ENCODE data around the gene RNF225.

Gene RNF225

GRCh38 chr19:58406818-58407657, 11.6 kb downstream of the RNF225 start:
- H3K9me3 ChIP-seq (ENCODE audit: control insufficient read depth, low read length), result no peaks in the 10 kb centered on the region
- peaks cover 21% of the 10 kb centered on the region for H3K4me1 ChIP-seq (ENCODE audit: control insufficient read depth, insufficient read depth, low read length)
- no peaks in the 10 kb centered on the region for H3K27me3 ChIP-seq (replicated peaks; ENCODE audit: control insufficient read depth, insufficient read depth, low read length)
- no peaks in the 10 kb centered on the region for H3K36me3 ChIP-seq (ENCODE audit: control insufficient read depth, insufficient read depth, low read length, severe bottlenecking)
- peak; percentile 44 for DNase-seq (ENCODE audit: low read depth)
- H3K9ac ChIP-seq (ENCODE audit: low read length), result peak overlapping the region; percentile 92
- peak overlapping the region; percentile 88 for H3K4me3 ChIP-seq (ENCODE audit: low read length)

- no peaks in the 10 kb centered on the region for H3K9me3 ChIP-seq (ENCODE audit: control insufficient read depth, low read length)
- H3K4me3 ChIP-seq (ENCODE audit: low read length), result peak overlapping the region; percentile 88
- H3K36me3 ChIP-seq (ENCODE audit: control insufficient read depth, insufficient read depth, low read length, severe bottlenecking), result no peaks in the 10 kb centered on the region
- peak overlapping the region; percentile 92 for H3K9ac ChIP-seq (ENCODE audit: low read length)
- DNase-seq (ENCODE audit: low read depth), result peak; percentile 25
- H3K4me1 ChIP-seq (ENCODE audit: control insufficient read depth, insufficient read depth, low read length), result peaks cover 18% of the 10 kb centered on the region
- no peaks in the 10 kb centered on the region for H3K27me3 ChIP-seq (replicated peaks; ENCODE audit: control insufficient read depth, insufficient read depth, low read length)
These were observed 12.2 kb downstream of the RNF225 start for GRCh38 chr19:58407658-58408151.

- H3K4me1 ChIP-seq (ENCODE audit: control insufficient read depth, insufficient read depth, low read length), result peaks cover 18% of the 10 kb centered on the region
- peak within 1 kb of the TSS; percentile 88 for H3K4me3 ChIP-seq (ENCODE audit: low read length)
- H3K27me3 ChIP-seq (replicated peaks; ENCODE audit: control insufficient read depth, insufficient read depth, low read length), result no peaks in the 10 kb centered on the region
- peak; percentile 98 for DNase-seq (ENCODE audit: low read depth)
- peak within 1 kb of the TSS; percentile 92 for H3K9ac ChIP-seq (ENCODE audit: low read length)
- H3K36me3 ChIP-seq (ENCODE audit: control insufficient read depth, insufficient read depth, low read length, severe bottlenecking), result no peaks in the 10 kb centered on the region
- H3K9me3 ChIP-seq (ENCODE audit: control insufficient read depth, low read length), result no peaks in the 10 kb centered on the region
These were observed 12.9 kb downstream of the RNF225 start, which contains the start of gene ZNF584 for GRCh38 chr19:58408152-58409009. ZNF584 (plus strand) TSS chr19:58408649; CDS start chr19:58409148, 499 bp downstream.

- peak overlapping the region; percentile 92 for H3K9ac ChIP-seq (ENCODE audit: low read length)
- no peaks in the 10 kb centered on the region for H3K27me3 ChIP-seq (replicated peaks; ENCODE audit: control insufficient read depth, insufficient read depth, low read length)
- peak; percentile 58 for DNase-seq (ENCODE audit: low read depth)
- H3K36me3 ChIP-seq (ENCODE audit: control insufficient read depth, insufficient read depth, low read length, severe bottlenecking), result no peaks in the 10 kb centered on the region
- H3K9me3 ChIP-seq (ENCODE audit: control insufficient read depth, low read length), result no peaks in the 10 kb centered on the region
- peaks cover 18% of the 10 kb centered on the region for H3K4me1 ChIP-seq (ENCODE audit: control insufficient read depth, insufficient read depth, low read length)
- H3K4me3 ChIP-seq (ENCODE audit: low read length), result peak overlapping the region; percentile 88
These were observed 13.7 kb downstream of the RNF225 start for GRCh38 chr19:58409010-58409790.

GRCh38 chr19:58416604-58417003, 21.1 kb downstream of the RNF225 start:
- H3K9me3 ChIP-seq (ENCODE audit: control insufficient read depth, low read length), result peaks cover 6% of the 10 kb centered on the region
- H3K27me3 ChIP-seq (replicated peaks; ENCODE audit: control insufficient read depth, insufficient read depth, low read length), result no peaks in the 10 kb centered on the region
- peaks cover 49% of the 10 kb centered on the region for H3K36me3 ChIP-seq (ENCODE audit: control insufficient read depth, insufficient read depth, low read length, severe bottlenecking)
- H3K4me3 ChIP-seq (ENCODE audit: low read length), result no peak overlapping the region
- no peak for DNase-seq (ENCODE audit: low read depth)
- peaks cover 5% of the 10 kb centered on the region for H3K4me1 ChIP-seq (ENCODE audit: control insufficient read depth, insufficient read depth, low read length)
- H3K9ac ChIP-seq (ENCODE audit: low read length), result no peak overlapping the region

GRCh38 chr19:58417071-58417470, 21.6 kb downstream of the RNF225 start:
- H3K4me1 ChIP-seq (ENCODE audit: control insufficient read depth, insufficient read depth, low read length), result peaks cover 5% of the 10 kb centered on the region
- H3K4me3 ChIP-seq (ENCODE audit: low read length), result no peak overlapping the region
- no peak for DNase-seq (ENCODE audit: low read depth)
- H3K9me3 ChIP-seq (ENCODE audit: control insufficient read depth, low read length), result peaks cover 6% of the 10 kb centered on the region
- H3K9ac ChIP-seq (ENCODE audit: low read length), result no peak overlapping the region
- no peaks in the 10 kb centered on the region for H3K27me3 ChIP-seq (replicated peaks; ENCODE audit: control insufficient read depth, insufficient read depth, low read length)
- H3K36me3 ChIP-seq (ENCODE audit: control insufficient read depth, insufficient read depth, low read length, severe bottlenecking), result peaks cover 52% of the 10 kb centered on the region

GRCh38 chr19:58428617-58429016, 33.2 kb downstream of the RNF225 start:
- no peaks in the 10 kb centered on the region for H3K4me1 ChIP-seq (ENCODE audit: control insufficient read depth, insufficient read depth, low read length)
- H3K27me3 ChIP-seq (replicated peaks; ENCODE audit: control insufficient read depth, insufficient read depth, low read length), result no peaks in the 10 kb centered on the region
- H3K4me3 ChIP-seq (ENCODE audit: low read length), result no peak overlapping the region
- no peak overlapping the region for H3K9ac ChIP-seq (ENCODE audit: low read length)
- H3K9me3 ChIP-seq (ENCODE audit: control insufficient read depth, low read length), result peaks cover 56% of the 10 kb centered on the region
- peaks cover 44% of the 10 kb centered on the region for H3K36me3 ChIP-seq (ENCODE audit: control insufficient read depth, insufficient read depth, low read length, severe bottlenecking)
- DNase-seq (ENCODE audit: low read depth), result no peak

GRCh38 chr19:58429745-58430144, 34.3 kb downstream of the RNF225 start:
- Histone ChIP-seq H3K36me3 (ENCODE audit: control insufficient read depth, insufficient read depth, low read length, severe bottlenecking) (peaks cover 54% of the 10 kb centered on the region), H3K4me1 (ENCODE audit: control insufficient read depth, insufficient read depth, low read length) (no peaks in the 10 kb centered on the region), H3K9me3 (ENCODE audit: control insufficient read depth, low read length) (peaks cover 67% of the 10 kb centered on the region), H3K4me3 (ENCODE audit: low read length) (peak overlapping the region; percentile 60), H3K27me3 (replicated peaks; ENCODE audit: control insufficient read depth, insufficient read depth, low read length) (no peaks in the 10 kb centered on the region), H3K9ac (ENCODE audit: low read length) (no peak overlapping the region)
- DNase-seq (ENCODE audit: low read depth), result no peak

- Histone ChIP-seq H3K27me3 (replicated peaks; ENCODE audit: control insufficient read depth, insufficient read depth, low read length) (no peaks in the 10 kb centered on the region), H3K9ac (ENCODE audit: low read length) (no peak overlapping the region), H3K36me3 (ENCODE audit: control insufficient read depth, insufficient read depth, low read length, severe bottlenecking) (peaks cover 74% of the 10 kb centered on the region), H3K4me1 (ENCODE audit: control insufficient read depth, insufficient read depth, low read length) (peaks cover 5% of the 10 kb centered on the region), H3K9me3 (ENCODE audit: control insufficient read depth, low read length) (peaks cover 82% of the 10 kb centered on the region), H3K4me3 (ENCODE audit: low read length) (peak overlapping the region; percentile 65)
- no peak for DNase-seq (ENCODE audit: low read depth)
These were observed 38.8 kb downstream of the RNF225 start for GRCh38 chr19:58434217-58434616.

- DNase-seq (ENCODE audit: low read depth), result peak; percentile 100
- peak within 1 kb of the TSS; percentile 87 for H3K9ac ChIP-seq (ENCODE audit: low read length)
- no peaks in the 10 kb centered on the region for H3K27me3 ChIP-seq (replicated peaks; ENCODE audit: control insufficient read depth, insufficient read depth, low read length)
- peaks cover 17% of the 10 kb centered on the region for H3K4me1 ChIP-seq (ENCODE audit: control insufficient read depth, insufficient read depth, low read length)
- peak within 1 kb of the TSS; percentile 92 for H3K4me3 ChIP-seq (ENCODE audit: low read length)
- H3K9me3 ChIP-seq (ENCODE audit: control insufficient read depth, low read length), result peaks cover 27% of the 10 kb centered on the region
- peaks cover 23% of the 10 kb centered on the region for H3K36me3 ChIP-seq (ENCODE audit: control insufficient read depth, insufficient read depth, low read length, severe bottlenecking)
These were observed 44.4 kb downstream of the RNF225 start, which contains the start of gene ZNF132 for GRCh38 chr19:58439576-58440554. ZNF132 (minus strand) TSS chr19:58440153; CDS start chr19:58439821, 332 bp downstream.

Measured in adipocyte (in vitro differentiated cells).